ENCODE measurements around the gene PACRG. TPM values are rescaled to one million over a fixed set of nuclear protein-coding genes. Genes with fewer than 3 reads are reported as not detected.

PACRG gene
- polyA plus RNA-seq, 3 donors: 14.2 to 16.6 (median 16.4) TPM

DNA sequence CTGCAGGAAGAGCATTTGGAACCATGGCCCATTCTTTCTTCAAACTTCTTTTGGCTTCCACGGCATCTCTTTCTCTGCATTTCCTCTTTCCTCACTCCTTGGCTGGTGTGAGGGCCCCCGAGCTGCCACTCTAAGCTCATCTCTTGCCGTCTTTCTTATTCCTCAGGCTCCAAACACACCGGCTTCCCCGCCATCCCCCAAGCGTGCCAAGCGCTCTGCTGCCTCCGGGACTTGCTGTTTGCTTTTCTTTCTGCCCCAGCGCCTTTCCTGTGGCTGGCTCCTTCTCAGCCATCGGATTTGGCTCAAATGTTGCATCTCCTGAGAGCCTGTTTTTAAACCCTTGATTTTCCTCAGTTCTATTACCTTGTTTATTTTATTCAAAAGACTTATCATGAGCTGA is 172.7 kb downstream of the PACRG start:
- DNase-seq (ENCODE audit: extremely low read depth in 1 of 11, low read depth in 9 of 11, low spot score in 4 of 11): no peak

DNA sequence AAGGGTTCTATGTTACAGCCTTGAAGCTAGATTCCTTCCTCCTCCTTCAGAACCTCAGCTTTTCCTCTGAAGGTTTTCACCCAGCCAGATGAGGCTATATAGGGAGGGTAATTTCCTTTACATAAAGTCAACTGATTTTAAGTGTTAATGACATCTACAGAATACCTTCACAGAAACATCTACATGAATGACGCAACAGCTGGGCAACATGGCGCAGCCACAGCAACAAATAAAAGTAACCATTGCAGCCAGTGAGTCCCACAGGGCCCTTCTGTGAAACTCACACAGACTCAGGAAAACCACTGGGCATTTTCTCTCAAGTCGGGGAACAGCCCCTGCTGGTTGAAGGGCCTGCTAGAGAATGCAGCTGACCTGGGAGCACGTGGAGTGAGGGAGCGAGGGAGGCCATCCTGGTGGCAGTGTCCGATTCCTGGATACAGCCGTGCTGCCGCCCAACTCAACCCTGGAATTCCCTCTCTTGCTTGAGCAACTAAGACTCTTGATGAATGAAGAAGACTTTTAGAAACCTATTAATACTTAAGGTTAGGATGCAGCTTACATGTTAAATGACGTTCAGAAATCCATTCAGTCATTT is 176.4 kb downstream of the PACRG start:
- DNase-seq (ENCODE audit: extremely low read depth in 1 of 11, low read depth in 9 of 11, low spot score in 4 of 11): no peak

DNA sequence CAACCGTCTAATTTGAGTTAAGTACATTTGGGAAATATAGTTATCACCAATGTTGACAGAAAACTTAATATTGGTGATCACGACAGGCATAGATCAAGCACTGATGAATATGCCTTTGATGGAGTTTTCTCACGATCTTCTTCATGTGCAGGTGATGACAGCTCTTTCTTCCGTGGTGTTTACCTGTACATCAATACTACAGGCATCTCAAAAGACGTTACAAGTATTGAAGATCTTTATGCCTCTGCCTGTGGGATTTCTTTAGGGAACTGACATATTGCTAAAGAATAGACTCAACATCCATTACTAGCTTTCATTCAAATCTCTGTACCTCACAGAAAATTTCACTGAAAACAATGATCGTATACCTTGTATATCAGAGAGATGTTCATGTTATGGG is 178.7 kb downstream of the PACRG start:
- DNase-seq (ENCODE audit: extremely low read depth in 1 of 11, low read depth in 9 of 11, low spot score in 4 of 11): no peak

DNA sequence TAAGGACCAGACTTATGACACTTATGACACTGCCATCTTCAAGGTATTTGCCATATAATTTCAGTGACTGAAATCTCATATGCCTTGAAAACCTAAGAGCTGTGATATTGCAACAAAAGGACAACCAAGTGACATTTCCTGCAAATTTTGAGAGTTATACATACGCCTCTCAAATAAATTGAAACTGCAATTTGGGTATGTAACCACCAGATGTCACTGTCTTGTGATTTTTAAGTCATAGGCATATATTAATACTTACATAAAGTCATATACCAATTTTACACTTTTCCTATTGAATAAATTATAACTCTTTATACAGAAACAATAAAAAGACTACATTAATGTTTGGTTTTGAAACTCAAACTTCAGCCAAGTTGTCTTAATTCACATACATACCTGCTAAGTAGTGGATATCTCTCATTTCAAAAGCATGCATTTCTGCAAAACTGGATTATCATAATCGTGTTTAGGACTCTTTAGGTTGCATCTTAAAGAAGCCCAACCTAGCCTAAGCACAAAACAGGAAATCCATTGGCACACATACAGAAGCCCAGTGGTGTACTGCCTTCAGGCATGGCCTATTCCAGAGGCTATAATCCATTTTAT is 180.2 kb downstream of the PACRG start:
- no peak for DNase-seq (ENCODE audit: extremely low read depth in 1 of 11, low read depth in 9 of 11, low spot score in 4 of 11)

DNA sequence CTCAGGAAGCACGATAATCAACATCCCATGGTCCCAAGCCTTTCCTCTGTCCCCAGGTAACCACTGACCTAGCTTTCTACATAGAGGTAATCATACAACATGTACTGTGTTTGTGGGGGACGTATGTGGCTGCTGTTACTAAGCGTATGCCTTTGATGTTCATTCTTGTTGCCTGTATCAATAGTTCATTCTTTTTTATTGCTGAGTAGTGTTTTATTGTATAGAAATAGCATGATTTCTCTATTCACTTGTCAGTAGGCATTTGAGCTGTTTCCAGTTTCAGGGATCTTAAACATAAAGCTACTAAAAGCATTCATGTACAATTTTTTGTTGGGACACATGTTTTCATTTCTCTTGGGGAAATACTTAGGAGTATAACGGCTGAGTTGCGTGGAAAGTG is 185.4 kb downstream of the PACRG start:
- DNase-seq (ENCODE audit: extremely low read depth in 1 of 11, low read depth in 9 of 11, low spot score in 4 of 11): no peak

DNA sequence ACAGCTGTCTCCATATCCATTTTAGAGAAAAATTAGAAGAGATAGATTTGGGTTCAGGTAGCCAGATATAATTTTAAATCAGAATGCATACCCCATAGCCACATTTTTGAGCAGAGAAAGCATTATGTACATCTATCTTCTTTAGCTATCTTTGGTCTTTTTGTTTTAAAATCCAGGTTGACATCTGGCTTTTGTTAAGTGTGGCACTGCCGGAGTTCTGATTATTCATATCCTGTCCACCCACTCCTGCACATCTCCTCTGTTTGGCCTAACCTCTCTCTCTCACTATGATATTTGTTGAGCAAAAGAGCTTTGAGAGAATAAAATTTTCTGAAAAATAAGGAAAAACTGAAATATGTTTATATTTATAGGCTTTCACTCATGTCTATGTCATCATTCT is 189.7 kb downstream of the PACRG start:
- no peak for DNase-seq (ENCODE audit: extremely low read depth in 1 of 11, low read depth in 9 of 11, low spot score in 4 of 11)

DNA sequence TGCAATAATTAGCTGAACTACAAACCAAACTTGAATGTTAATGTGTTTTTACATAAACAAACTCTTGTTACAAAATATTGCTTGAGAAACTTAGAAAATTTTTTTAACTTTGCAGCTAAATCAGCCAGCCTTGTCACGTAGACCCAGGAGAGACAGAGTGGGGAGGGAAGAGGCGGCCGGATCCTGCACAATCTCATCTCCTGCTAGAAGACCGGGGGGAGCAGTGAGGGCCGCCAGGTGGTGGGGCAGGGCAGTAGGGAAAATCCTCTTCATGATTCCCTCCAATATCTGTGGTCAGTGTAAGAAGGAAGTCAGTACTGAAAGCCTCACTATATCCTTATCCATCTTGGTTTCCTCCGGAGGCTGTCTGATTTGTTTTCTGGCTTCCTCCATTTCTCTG is 193.3 kb downstream of the PACRG start:
- DNase-seq (ENCODE audit: extremely low read depth in 1 of 11, low read depth in 9 of 11, low spot score in 4 of 11): no peak

DNA sequence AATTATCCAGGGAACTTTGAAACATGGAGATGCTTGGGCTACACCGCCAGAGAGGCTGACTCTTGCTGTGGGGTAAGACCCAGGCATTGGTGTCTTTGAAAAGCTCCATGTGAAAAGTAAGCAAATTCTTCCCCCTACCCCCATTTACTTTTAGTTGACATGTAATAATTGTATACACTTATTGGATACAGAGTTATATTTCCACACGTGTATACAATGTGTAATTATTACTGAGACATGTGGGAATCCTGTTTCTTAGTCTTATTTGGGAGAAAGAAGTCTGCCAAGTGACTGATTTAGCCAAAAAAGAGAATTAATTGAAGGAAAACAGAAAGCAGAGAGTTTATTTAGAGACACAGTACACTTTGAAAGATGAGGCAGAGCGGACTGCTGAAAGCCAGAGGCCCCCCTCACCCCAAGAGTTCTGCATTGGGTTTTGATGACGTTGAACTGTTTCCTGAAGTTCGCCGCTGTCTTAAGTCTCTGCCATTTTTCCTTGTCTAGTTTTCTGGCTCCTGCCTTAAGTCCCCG is 193.8 kb downstream of the PACRG start:
- no peak for DNase-seq (ENCODE audit: extremely low read depth in 1 of 11, low read depth in 9 of 11, low spot score in 4 of 11)

DNA sequence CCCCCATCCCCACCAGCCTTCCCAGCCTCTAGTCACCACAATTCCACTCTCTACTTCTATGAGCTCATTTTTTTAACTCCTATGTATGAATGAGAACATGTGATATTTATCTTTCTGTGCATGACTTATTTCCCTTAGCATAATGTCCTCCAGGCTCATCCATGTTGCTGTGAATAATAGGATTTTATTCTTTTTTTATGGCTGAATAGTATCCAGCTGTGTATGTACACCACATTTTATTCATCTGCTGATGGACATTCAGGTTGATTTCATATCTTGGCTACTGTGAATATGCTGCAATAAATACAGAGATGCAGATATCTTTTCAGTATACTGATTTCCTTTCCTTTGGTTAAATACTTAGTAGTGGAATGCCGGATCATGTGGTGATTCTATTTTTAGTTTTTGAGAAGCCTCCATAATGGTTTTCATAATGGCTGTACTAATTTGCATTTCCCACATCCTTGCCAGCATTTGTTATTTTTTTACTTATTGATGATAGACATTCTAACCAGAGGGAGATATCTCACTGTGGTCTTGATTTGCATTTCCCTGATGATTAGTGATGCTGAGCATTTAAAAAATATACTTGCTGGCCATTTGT is 194.9 kb downstream of the PACRG start:
- no peak for DNase-seq (ENCODE audit: extremely low read depth in 1 of 11, low read depth in 9 of 11, low spot score in 4 of 11)

DNA sequence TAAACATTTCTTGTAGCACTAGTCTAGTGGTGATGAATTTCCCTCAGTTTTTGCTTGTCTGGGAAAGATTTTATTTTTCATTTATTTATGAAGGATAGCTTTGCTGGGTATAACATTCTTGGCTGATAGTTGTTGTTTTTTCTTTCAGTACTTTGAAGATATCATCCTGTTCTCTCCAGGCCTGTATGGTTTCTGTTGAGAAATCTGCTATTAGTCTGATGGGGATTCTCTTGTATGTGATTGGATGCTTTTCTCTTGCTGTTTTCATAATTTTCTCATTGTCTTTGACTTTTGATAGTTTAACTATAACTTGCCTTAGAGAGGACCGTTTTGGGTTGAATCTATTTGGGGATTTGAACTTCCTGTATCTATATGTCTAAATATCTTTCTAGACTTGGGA is 207.1 kb downstream of the PACRG start:
- no peak for DNase-seq (ENCODE audit: extremely low read depth in 1 of 11, low read depth in 9 of 11, low spot score in 4 of 11)

DNA sequence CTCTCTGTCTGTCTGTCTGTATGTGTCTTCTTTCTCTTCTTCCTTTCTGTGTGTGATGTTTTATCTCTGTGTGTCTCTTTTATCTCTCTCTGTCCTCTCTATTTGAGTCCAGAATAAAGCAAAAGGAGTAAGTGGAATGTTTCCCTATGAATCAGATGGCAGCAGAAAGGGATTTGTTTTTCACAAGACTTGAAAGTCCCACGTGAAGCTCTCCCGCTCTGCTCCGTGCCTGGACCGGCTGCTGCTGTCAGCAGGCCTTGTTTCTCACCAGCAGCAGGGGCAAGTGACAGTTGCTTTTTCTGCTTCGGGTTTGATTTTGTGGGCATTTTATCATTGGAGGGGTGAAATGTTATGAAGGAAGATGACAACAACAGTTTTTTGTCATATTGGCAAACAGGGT is 212.7 kb downstream of the PACRG start:
- DNase-seq (ENCODE audit: extremely low read depth in 1 of 11, low read depth in 9 of 11, low spot score in 4 of 11): no peak

DNA sequence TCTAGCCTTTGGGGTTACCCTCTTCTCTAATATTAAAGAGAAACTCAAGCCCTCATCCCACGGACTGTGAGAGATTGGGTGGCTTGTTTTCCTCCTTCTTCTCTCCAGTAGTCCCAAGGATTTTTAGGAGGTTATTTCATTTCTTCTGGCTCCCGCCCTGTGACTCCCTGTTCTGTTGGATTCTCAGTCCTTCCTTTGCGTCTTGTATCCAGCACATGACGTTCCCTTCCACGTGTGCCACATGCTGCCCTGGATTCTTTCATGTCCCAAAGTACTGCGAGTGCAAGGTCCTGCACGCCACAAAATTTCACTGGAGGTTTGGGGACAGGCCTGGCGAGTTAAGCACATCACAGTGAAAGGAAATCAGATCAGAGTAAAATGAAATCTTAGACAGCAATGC is 213.4 kb downstream of the PACRG start:
- DNase-seq (ENCODE audit: extremely low read depth in 1 of 11, low read depth in 9 of 11, low spot score in 4 of 11): no peak

DNA sequence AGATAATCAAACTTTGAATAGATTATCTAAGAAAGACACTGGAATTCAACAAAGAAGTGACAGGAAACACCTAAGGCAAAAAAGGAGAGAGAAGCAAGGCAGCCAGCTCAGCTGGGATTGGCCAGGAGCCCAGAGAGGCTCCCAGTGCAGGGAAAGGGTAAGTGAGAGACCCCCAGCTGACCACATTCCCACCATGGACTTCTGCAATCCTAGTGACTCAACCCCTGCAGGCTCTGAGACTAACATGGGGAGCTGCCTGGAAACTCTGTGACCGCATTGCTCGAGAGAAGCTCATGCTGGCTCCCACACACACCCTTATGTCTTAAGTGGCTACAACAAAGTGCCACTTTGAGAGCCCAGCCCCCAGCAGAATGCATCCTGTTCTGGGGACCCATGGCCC is 215.1 kb downstream of the PACRG start:
- DNase-seq (ENCODE audit: extremely low read depth in 1 of 11, low read depth in 9 of 11, low spot score in 4 of 11): no peak

DNA sequence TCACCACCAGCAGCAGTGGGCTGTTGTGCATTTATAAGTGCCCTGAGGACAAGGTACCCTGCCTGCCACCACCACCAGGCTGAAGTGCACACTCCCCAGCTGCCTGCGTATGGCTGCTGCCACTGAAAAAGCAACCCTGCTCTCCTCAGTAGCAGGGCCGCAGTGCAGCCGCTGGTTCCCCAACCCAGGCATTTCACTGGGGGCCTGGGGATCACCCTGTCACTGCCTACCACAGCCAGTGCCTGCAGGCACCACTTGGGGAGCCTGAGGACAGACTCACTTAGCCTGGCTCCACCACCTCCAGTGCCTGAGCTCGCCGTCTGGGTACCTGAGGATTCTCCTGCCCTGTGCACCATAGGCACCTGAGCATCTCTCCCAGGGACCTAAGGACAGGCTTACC is 215.6 kb downstream of the PACRG start:
- no peak for DNase-seq (ENCODE audit: extremely low read depth in 1 of 11, low read depth in 9 of 11, low spot score in 4 of 11)

DNA sequence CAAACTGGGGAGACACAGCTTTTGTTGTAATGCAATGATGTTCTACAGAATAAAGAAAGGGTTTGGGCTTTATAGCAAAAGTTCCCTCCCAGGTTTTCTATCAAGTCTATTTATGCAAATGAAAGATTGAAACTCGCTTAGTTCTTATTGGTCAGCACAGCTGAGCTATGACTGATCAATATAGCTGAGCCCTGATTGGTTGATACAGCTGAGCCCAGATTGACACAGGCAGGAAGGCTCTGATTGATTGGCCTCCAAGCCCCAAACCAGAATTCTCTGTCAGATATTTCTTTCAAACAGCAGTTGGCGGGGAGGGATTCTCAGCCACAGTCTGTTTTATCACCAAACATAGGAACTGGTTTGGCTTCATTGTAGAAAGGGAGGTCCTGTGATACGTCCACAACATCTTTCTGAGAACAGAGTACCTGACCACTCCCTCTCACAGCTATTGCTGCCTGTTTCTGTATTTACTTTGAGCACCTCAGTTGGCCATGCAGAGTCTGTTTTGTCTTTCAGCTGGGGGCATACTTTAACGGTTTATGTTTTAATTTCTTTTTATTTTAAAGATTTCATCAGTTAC is 223.5 kb downstream of the PACRG start:
- no peak for DNase-seq (ENCODE audit: extremely low read depth in 1 of 11, low read depth in 9 of 11, low spot score in 4 of 11)

DNA sequence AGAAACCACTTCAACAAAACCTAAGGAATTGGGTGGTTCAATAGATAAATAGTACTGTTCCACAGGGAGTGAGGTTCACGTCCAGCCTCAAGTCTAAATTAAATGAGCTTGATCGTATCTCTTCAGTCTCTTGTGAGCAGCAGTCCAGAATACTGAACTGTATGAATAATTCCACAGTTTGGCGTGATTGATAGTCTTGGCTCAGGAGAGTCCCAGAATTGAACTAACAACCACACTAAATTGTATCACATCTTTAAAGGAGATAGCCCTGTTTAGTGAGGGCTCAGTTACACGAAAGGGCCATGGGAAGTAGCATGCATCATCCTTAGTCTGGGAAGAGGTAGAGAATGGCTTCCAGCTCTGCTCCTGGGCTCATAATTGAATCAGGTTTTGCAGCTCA is 224.6 kb downstream of the PACRG start:
- no peak for DNase-seq (ENCODE audit: extremely low read depth in 1 of 11, low read depth in 9 of 11, low spot score in 4 of 11)

DNA sequence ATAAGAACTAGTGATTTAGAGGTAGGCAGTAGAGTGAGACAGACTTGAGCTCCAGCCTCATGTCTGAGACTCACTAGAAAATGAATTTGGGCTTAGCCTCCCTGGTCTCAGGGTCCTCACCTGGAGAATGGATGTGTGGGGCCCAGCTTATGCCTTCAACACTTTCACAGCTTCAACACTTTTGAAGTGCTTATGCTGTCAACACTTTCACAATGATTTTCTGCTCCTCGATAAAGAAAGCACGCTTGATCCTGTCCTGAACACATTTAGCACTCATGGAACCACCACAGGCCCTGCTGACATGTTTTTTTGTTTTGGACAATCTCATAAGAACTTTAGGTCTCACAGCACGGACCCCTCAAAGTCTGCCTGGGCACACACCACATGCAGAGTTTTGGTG is 229.3 kb downstream of the PACRG start:
- no peak for DNase-seq (ENCODE audit: extremely low read depth in 1 of 11, low read depth in 9 of 11, low spot score in 4 of 11)

DNA sequence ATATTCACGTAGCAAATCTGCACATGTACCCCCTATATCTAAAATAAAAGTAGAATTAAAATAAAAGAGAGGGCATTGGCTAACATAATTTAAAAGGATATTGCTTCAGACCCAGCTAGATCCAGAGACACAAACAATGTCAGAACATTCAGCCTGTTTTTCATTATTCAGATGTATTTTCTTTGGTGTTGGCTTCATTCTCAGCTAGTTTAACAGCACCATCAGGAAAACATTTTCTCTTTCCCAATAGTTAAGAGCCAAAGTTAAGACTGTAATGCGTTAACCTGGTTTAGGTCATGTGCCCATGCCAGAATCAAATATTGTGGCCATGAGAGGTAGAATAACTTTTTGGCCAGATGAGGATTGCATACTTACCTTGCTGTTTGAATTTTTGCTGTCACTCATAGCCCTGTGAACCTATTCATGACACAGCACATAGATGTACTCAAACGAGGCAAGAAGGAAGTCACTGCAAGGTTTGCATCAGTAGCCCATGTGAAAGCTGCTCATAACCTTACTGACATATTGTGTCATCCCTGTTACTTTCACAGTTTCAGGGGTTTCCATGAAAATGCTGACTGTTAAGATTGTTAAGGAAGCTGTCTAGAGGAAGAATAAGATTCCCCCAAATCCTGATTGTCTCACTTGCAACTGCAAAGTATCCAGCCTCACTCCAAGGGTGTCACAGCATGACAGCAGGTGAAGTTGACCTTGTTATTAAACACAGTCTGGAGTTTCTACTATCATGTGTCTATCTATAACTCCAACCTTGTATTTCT is 233.1 kb downstream of the PACRG start:
- no peak for DNase-seq (ENCODE audit: extremely low read depth in 1 of 11, low read depth in 9 of 11, low spot score in 4 of 11)

DNA sequence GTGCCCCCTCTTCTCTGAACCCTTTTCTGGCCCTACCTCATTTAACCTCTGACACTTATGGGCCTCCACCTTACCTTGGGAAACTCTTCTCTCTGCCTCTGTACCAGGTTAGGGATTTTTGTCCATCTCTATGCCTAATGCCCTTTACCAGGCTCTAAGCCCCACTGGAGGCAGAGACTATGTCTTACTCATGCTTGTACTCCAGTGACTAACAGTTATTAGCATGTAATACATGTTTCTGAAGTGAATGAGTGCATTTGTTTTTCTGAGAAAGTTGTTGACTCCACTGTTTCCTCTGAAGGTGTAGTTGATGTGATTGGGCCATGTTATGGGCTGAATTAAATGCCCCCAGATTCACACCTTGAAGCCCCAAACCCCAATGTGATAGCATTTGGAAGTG is 234.3 kb downstream of the PACRG start:
- DNase-seq (ENCODE audit: extremely low read depth in 1 of 11, low read depth in 9 of 11, low spot score in 4 of 11): no peak

DNA sequence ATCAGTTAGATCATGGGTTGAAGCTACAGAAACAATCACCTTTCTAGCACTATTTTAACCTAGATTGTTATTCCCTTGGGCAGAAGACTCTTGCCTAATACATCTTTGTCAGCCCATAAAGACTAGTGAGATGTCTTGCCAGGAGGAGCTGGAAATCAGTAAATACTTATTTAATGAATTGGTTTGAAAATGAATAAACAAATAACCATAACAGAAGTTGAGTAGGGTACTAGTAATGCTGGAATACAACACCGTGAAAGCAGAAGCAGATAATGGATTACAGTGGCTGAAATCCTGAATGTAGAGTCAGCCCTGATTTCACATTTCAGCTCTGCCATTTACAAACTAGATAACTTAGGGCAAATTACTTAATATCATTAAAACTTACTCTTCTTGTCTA is 236.1 kb downstream of the PACRG start:
- DNase-seq (ENCODE audit: extremely low read depth in 1 of 11, low read depth in 9 of 11, low spot score in 4 of 11): no peak

Measured in renal cortex interstitium (tissue), 11 donors.